PC-3 (cell line): ENCODE data around the gene MIEN1. TPM values are rescaled to one million over a fixed set of nuclear protein-coding genes. Genes with fewer than 3 reads are reported as not detected.

Experiments used
- ATAC-seq: fragments of 200-7000 bp; cut with Tn5 transposase; 2 replicates; pipeline ENCODE4 v1.9.1; 2020; ENCODE audit warnings: mild to moderate bottlenecking, moderate library complexity
- BruUV-seq: library from RNA; stranded (reverse); fragments of 400-500 nt; replicated peaks from 2 replicates; lab custom pipeline; 2021; lab: Mats Ljungman, UMichigan
- CTCF ChIA-PET: fragments of 300-600 bp; sonication (Branson Sonifier 250); formaldehyde crosslinking; loops from one replicate; lab custom pipeline; 2022; ENCODE audit warnings: antibody characterized with exemption; lab: Charles Lee
- POLR2A ChIA-PET: fragments of 300-600 bp; sonication (Branson Sonifier 250); formaldehyde crosslinking; loops from one replicate; lab custom pipeline; 2022; ENCODE audit warnings: antibody characterized with exemption; ENCODE audit not compliant: unreplicated experiment; lab: Charles Lee
- DNase-seq: peaks from one replicate; pipeline ENCODE4 v3.0.0-alpha.2; 2015
- H2AFZ ChIP-seq: fragments of 300-600 bp; sonication (generic); 2 replicates; pipeline ENCODE4 v1.6.0; 2016; ENCODE audit warnings: antibody characterized with exemption, low read length
- H3F3A ChIP-seq: fragments of 300-600 bp; sonication (generic); one replicate; pipeline ENCODE4 v1.6.0; 2017; ENCODE audit warnings: antibody characterized with exemption, low read length, control low read depth, mild to moderate bottlenecking; ENCODE audit not compliant: unreplicated experiment
- H3K27ac ChIP-seq: fragments of 300-600 bp; sonication (generic); 2 replicates; pipeline ENCODE4 v1.5.1; 2016; ENCODE audit warnings: mild to moderate bottlenecking, low read length
- H3K27me3 ChIP-seq: fragments of 300-600 bp; sonication (generic); 2 replicates; pipeline ENCODE4 v1.6.1; 2016; ENCODE audit warnings: low read length, mixed read lengths
- H3K36me3 ChIP-seq: fragments of 300-600 bp; sonication (generic); 2 replicates; pipeline ENCODE4 v1.6.1; 2016; ENCODE audit warnings: low read depth, mixed run types, low read length, mixed read lengths
- H3K4me1 ChIP-seq: fragments of 300-600 bp; sonication (generic); 2 replicates; pipeline ENCODE4 v1.5.1; 2016; ENCODE audit warnings: low read length; ENCODE audit not compliant: insufficient read depth
- H3K4me2 ChIP-seq: fragments of 300-600 bp; sonication (generic); 2 replicates; pipeline ENCODE4 v1.6.0; 2016; ENCODE audit warnings: low read length
- H3K4me3 ChIP-seq: fragments of 300-600 bp; sonication (generic); 2 replicates; pipeline ENCODE4 v1.5.1; 2016; ENCODE audit warnings: mild to moderate bottlenecking, low read length, mixed read lengths
- H3K79me2 ChIP-seq: fragments of 300-600 bp; sonication (generic); 2 replicates; pipeline ENCODE4 v1.6.1; 2017; ENCODE audit warnings: low read length, mixed read lengths
- H3K9ac ChIP-seq: fragments of 300-600 bp; sonication (generic); 2 replicates; pipeline ENCODE4 v1.6.0; 2016; ENCODE audit warnings: mild to moderate bottlenecking, low read length
- H3K9me2 ChIP-seq: fragments of 300-600 bp; sonication (generic); replicated peaks from 2 replicates; pipeline ENCODE4 v1.6.1; 2016; ENCODE audit warnings: mixed run types, low read length, mixed read lengths
- H3K9me3 ChIP-seq: fragments of 300-600 bp; sonication (generic); 2 replicates; pipeline ENCODE4 v1.6.1; 2016; ENCODE audit warnings: low read length, mixed read lengths
- H4K20me1 ChIP-seq: fragments of 300-600 bp; sonication (generic); 2 replicates; pipeline ENCODE4 v1.6.1; 2016; ENCODE audit warnings: low read length, mixed read lengths
- CTCF ChIP-seq: fragments of 300-600 bp; sonication (generic); conservative IDR thresholded peaks from 2 replicates; pipeline ENCODE4 v1.5.1; 2017; ENCODE audit warnings: antibody characterized with exemption, low read depth, mild to moderate bottlenecking, low read length
- EZH2 ChIP-seq: fragments of 300-600 bp; sonication (generic); IDR thresholded peaks from one replicate; pipeline ENCODE4 v1.6.1; 2017; ENCODE audit warnings: antibody characterized with exemption, mild to moderate bottlenecking, low read length; ENCODE audit not compliant: unreplicated experiment
- EZH2phosphoT487 ChIP-seq: fragments of 300-600 bp; sonication (generic); IDR thresholded peaks from 2 replicates; pipeline ENCODE4 v1.6.1; 2018; ENCODE audit warnings: mild to moderate bottlenecking, antibody characterized with exemption, low read length, borderline replicate concordance
- intact Hi-C: fragments of 100-400 bp; cut with micrococcal nuclease; formaldehyde crosslinking; loops from 2 replicates; pipeline ENCODE4 v1.9.0; 2023
- total RNA-seq: library from RNA; depleted of rRNA; stranded (reverse); fragments of >200 nt; gene quantifications from 2 replicates; pipeline ENCODE4 v1.2.3, GENCODE V29; 2014

Gene MIEN1
- total RNA-seq, 1 experiment from 2014 or later, result 52.0 TPM

GRCh38 chr17:39776252-39776651 is 45.9 kb upstream of the MIEN1 start:
- Histone ChIP-seq H3K27me3 (peaks cover 17% of the 10 kb centered on the region), H2AFZ (no peak overlapping the region), H3K27ac (no peak overlapping the region), H3K9me2 (no peaks in the 10 kb centered on the region), H3K9ac (no peak overlapping the region), H3K4me1 (no peaks in the 10 kb centered on the region), H3K4me3 (no peak overlapping the region), H3K36me3 (no peaks in the 10 kb centered on the region), H3F3A (no peaks in the 10 kb centered on the region), H3K79me2 (no peaks in the 10 kb centered on the region), H3K9me3 (no peaks in the 10 kb centered on the region), H4K20me1 (no peaks in the 10 kb centered on the region), H3K4me2 (no peak overlapping the region)
- ATAC-seq (no peak), DNase-seq (no peak)
- TF ChIP-seq EZH2phosphoT487 (no peak), EZH2 (no peak), CTCF (no peak)
- intact Hi-C loops, result no loop called here
- no TSS peak for BruUV-seq
- POLR2A ChIA-PET, result no interaction called here
- CTCF ChIA-PET, result interaction anchor here (0.6 kb wide), 1 partner anchor 12 kb away, joined by 4 read pairs; no protein-coding TSS in a partner anchor

- ChIA-PET CTCF (no interaction called here), POLR2A (interaction anchor here (0.6 kb wide), 1 partner anchor 169 kb away, joined by 13 read pairs; no protein-coding TSS in a partner anchor)
- Histone ChIP-seq H3K9me2 (no peaks in the 10 kb centered on the region), H2AFZ (no peak overlapping the region), H4K20me1 (no peaks in the 10 kb centered on the region), H3K4me1 (peaks cover 11% of the 10 kb centered on the region), H3F3A (no peaks in the 10 kb centered on the region), H3K27ac (no peak overlapping the region), H3K4me3 (no peak overlapping the region), H3K27me3 (peaks cover 17% of the 10 kb centered on the region), H3K79me2 (no peaks in the 10 kb centered on the region), H3K9ac (no peak overlapping the region), H3K9me3 (no peaks in the 10 kb centered on the region), H3K4me2 (no peak overlapping the region), H3K36me3 (no peaks in the 10 kb centered on the region)
- DNase-seq (no peak), ATAC-seq (no peak)
- TF ChIP-seq EZH2 (no peak), CTCF (no peak), EZH2phosphoT487 (no peak)
- BruUV-seq, result no TSS peak
- intact Hi-C loops, result no loop called here
These were observed 44.7 kb upstream of the MIEN1 start for GRCh38 chr17:39775031-39775430.

DNA sequence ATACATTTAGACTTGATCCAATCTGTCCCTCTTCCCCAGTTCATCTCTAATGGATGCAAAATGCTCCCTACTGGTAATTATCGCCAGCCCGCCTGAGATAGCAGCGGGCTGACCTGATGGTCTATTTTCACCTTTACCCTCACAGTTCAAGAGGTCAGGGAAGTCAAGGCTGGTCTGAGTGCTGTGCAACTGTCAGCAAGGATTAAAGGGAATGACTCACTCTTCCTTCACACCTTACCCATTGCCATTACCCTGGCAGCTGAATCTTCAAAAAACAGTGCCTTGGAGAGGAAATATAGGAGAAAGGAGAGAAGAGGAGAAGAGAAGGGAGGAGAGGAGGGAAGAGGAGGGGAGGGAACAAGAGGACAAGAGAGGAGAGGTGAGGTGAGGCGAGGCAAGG is 43.7 kb upstream of the MIEN1 start:
- H4K20me1 ChIP-seq, result no peaks in the 10 kb centered on the region
- H3K36me3 ChIP-seq, result no peaks in the 10 kb centered on the region
- H2AFZ ChIP-seq, result no peak overlapping the region
- H3K9me2 ChIP-seq, result no peaks in the 10 kb centered on the region
- no TSS peak for BruUV-seq
- no peak overlapping the region for H3K27ac ChIP-seq
- TF ChIP-seq CTCF, result no peak
- TF ChIP-seq EZH2phosphoT487, result no peak
- no peak for TF ChIP-seq EZH2
- peaks cover 17% of the 10 kb centered on the region for H3K27me3 ChIP-seq
- H3K4me3 ChIP-seq, result no peak overlapping the region
- ATAC-seq, result no peak
- no peak overlapping the region for H3K9ac ChIP-seq
- ChIA-PET CTCF (no interaction called here), POLR2A (no interaction called here)
- intact Hi-C loops, result no loop called here
- H3K79me2 ChIP-seq, result no peaks in the 10 kb centered on the region
- H3K9me3 ChIP-seq, result no peaks in the 10 kb centered on the region
- DNase-seq, result no peak
- no peak overlapping the region for H3K4me2 ChIP-seq
- no peaks in the 10 kb centered on the region for H3F3A ChIP-seq
- peaks cover 18% of the 10 kb centered on the region for H3K4me1 ChIP-seq
